Stomach (tissue), 9 donors: Measurements from ENCODE around the gene THSD7B. TPM values are rescaled to one million over a fixed set of nuclear protein-coding genes. Genes with fewer than 3 reads are reported as not detected.

ENCODE experiments used
- DNase-seq, 2 donors: peaks; one replicate each; pipeline versions ENCODE4 v3.0.0 to v3.0.0-alpha.2; 2013 to 2019
- H3K27ac ChIP-seq, 5 donors: fragments of 200-600 bp in 4 of 5; sonication (generic) in 4 of 5; one replicate each; pipeline ENCODE4 v1.5.1; 2013 to 2019; ENCODE audit warnings: mild to moderate bottlenecking in 1 of 5, moderate library complexity in 1 of 5
- H3K27me3 ChIP-seq, 3 donors: fragments of 200-600 bp; sonication (generic); one replicate each; pipeline ENCODE4 v1.5.1; 2017 to 2019; ENCODE audit warnings: mixed run types in 1 of 3
- H3K36me3 ChIP-seq, 4 donors: fragments of 200-600 bp; sonication (generic); 1 replicate in 3 of 4; 2 replicates in 1 of 4; pipeline ENCODE4 v1.5.1; 2016 to 2019
- H3K4me1 ChIP-seq, 4 donors: fragments of 200-600 bp; sonication (generic); one replicate each; pipeline ENCODE4 v1.5.1; 2016 to 2019
- H3K4me3 ChIP-seq, 4 donors: fragments of 200-600 bp; sonication (generic) in 3 of 4; one replicate each; pipeline ENCODE4 v1.5.1; 2016 to 2019; ENCODE audit warnings: mild to moderate bottlenecking in 1 of 4
- H3K9me3 ChIP-seq, 4 donors: fragments of 200-600 bp; sonication (generic); one replicate each; pipeline ENCODE4 v1.5.1; 2016 to 2019
- EP300 ChIP-seq: sonication (generic); formaldehyde crosslinking; IDR thresholded peaks from one replicate; pipeline ENCODE4 v1.6.1; 2017; ENCODE audit warnings: antibody characterized with exemption
- POLR2A ChIP-seq, 4 donors: fragments of 450-650 bp; IDR thresholded peaks; one replicate each; pipeline ENCODE4 v1.6.1; 2016; ENCODE audit warnings: antibody characterized with exemption in 4 of 4, control low read depth in 2 of 4, mild to moderate bottlenecking in 1 of 4, moderate library complexity in 1 of 4
- POLR2AphosphoS5 ChIP-seq, 3 donors: sonication (generic); formaldehyde crosslinking; IDR thresholded peaks; one replicate each; pipeline ENCODE4 v1.6.1; 2016; ENCODE audit warnings: antibody characterized with exemption in 3 of 3
- WGBS, 5 donors: extraction: QIAGEN DNeasy Blood & Tissue Kit in 3 of 5; methylation state at CpG; one replicate each; pipeline versions ENCODE4 v1.1.5 to v1.1.7; 2013 to 2018; 5-methylcytosine and 5-hydroxymethylcytosine counted together
- intact Hi-C: fragments of 100-400 bp; cut with DNase I; formaldehyde crosslinking; loops from one replicate; pipeline ENCODE4 v1.15.1; 2023; ENCODE audit warnings: low total_unique reads
- polyA plus RNA-seq, 3 donors: library from polyadenylated mRNA; stranded (reverse); fragments of 200-250 nt; gene quantifications; one replicate each; pipeline ENCODE4 v1.2.3, GENCODE V29; 2013
- total RNA-seq, 5 donors: library from RNA; depleted of rRNA; stranded (reverse); fragments of >200 nt; gene quantifications; one replicate each; pipeline versions ENCODE4 v1.1.0 to v1.2.3, GENCODE V29; 2014 to 2016
- TF ChIP-seq, protein P1 (sequence below), 7 experiments: fragments of 450-650 bp in 4 of 7; fragments of 200-600 bp in 3 of 7; sonication (generic) in 3 of 7; IDR thresholded peaks; one replicate each; pipeline ENCODE4 v1.5.1; 2016 to 2019; ENCODE audit warnings: antibody characterized with exemption in 7 of 7, control low read depth in 2 of 7, mild to moderate bottlenecking in 1 of 7
- donor health status: healthy with polysubstance abuse.
- donor health status: Bipolar disorder and iron deficiency.
- donor health status: healthy.

THSD7B gene
- total and polyA plus RNA-seq, 8 donors: 0.05 to 4.4 TPM; not detected in 6

DNA sequence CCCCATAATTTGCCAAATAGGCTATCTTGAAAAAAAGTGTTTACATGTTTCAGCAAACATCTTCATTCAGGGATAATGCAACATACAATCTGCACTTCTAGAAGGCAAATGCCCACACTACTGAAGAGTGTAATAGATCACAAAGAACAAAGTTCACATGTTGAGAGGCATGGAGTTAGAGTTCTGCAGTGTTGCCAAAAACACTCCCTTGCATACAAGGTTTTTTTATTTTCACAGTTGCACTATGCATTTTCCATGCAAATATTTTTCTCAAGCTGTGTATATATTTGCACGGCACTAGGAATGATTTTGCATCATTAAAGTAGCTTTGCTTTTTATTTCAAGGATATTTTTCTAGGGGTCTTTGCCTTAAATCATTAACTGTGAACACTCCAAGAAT, 409.9 kb downstream of the THSD7B start:
- intact Hi-C loops: no loop called here
- WGBS, 5 donors: 62 to 73% (median 64%) methylated on average over 1 of the region's 1 CpG

DNA sequence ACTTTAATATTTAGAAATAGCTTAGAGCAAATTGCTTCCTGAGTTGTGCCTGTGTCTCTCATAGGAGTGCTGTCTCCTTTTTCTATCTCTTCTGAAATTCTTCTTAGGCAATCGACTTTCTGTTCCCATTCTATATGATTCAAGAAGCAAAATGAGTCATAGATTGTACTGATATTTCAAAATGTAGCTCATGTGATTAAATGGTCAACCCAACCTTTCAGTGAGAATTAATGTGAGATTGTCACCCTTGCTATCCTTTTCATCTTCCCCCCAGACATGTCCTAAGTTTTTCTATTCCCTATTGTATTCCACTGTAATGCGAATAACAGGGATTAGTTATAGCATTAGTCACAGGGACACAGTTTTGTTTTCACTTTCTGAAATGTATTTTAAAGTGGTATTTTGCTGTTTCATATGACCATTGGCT, 413.6 kb downstream of the THSD7B start:
- no peaks in the 10 kb centered on the region for H3K27me3 ChIP-seq
- no peak for DNase-seq
- H3K9me3 ChIP-seq: no peaks in the 10 kb centered on the region
- intact Hi-C loops: no loop called here
- no peaks in the 10 kb centered on the region for H3K4me1 ChIP-seq
- no peak overlapping the region for H3K4me3 ChIP-seq
- WGBS, 5 donors: 46 to 63% (median 52%) methylated on average over 2 of the region's 2 CpGs
- H3K36me3 ChIP-seq: no peaks in the 10 kb centered on the region
- H3K27ac ChIP-seq: no peak overlapping the region
- no peak for TF ChIP-seq POLR2AphosphoS5 (IDR thresholded peaks at IDR 0.05)
- TF ChIP-seq, protein P1, sequence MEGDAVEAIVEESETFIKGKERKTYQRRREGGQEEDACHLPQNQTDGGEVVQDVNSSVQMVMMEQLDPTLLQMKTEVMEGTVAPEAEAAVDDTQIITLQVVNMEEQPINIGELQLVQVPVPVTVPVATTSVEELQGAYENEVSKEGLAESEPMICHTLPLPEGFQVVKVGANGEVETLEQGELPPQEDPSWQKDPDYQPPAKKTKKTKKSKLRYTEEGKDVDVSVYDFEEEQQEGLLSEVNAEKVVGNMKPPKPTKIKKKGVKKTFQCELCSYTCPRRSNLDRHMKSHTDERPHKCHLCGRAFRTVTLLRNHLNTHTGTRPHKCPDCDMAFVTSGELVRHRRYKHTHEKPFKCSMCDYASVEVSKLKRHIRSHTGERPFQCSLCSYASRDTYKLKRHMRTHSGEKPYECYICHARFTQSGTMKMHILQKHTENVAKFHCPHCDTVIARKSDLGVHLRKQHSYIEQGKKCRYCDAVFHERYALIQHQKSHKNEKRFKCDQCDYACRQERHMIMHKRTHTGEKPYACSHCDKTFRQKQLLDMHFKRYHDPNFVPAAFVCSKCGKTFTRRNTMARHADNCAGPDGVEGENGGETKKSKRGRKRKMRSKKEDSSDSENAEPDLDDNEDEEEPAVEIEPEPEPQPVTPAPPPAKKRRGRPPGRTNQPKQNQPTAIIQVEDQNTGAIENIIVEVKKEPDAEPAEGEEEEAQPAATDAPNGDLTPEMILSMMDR (IDR thresholded peaks at IDR 0.05): no peak
- TF ChIP-seq POLR2A (IDR thresholded peaks at IDR 0.05): no peak
- TF ChIP-seq EP300: no peak

More for the DNA sequence above, 409.9 kb downstream of the THSD7B start:
- Histone ChIP-seq H3K36me3 (no peaks in the 10 kb centered on the region), H3K4me3 (no peak overlapping the region), H3K27me3 (no peaks in the 10 kb centered on the region), H3K9me3 (no peaks in the 10 kb centered on the region), H3K27ac (no peak overlapping the region), H3K4me1 (no peaks in the 10 kb centered on the region)
- no peak for DNase-seq
- no peak for TF ChIP-seq EP300

DNA sequence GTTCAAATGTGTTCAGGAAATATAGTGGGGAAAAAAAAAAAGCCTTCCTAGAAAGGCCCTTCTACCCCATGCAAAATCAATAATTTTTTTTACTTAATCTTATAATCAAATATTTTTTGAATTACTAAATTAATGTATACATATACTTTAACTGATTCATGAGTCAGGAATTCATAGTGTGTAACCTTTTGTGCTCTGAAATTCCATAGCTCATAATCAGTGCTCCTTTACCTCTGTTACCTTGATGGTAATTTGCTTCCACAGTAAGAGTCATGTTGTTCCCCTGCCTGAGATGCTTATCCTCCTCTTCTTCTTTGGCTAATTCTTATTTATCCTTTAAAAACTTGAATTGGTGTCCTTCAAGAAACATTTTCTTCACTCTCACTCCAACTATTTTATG, 414.2 kb downstream of the THSD7B start:
- TF ChIP-seq, protein P1 (IDR thresholded peaks at IDR 0.05): no peak
- no peak for TF ChIP-seq POLR2AphosphoS5 (IDR thresholded peaks at IDR 0.05)
- no peak overlapping the region for H3K27ac ChIP-seq
- DNase-seq: no peak
- no peaks in the 10 kb centered on the region for H3K4me1 ChIP-seq
- H3K27me3 ChIP-seq: no peaks in the 10 kb centered on the region
- H3K4me3 ChIP-seq: no peak overlapping the region
- H3K9me3 ChIP-seq: no peaks in the 10 kb centered on the region
- intact Hi-C loops: no loop called here
- no peaks in the 10 kb centered on the region for H3K36me3 ChIP-seq

DNA sequence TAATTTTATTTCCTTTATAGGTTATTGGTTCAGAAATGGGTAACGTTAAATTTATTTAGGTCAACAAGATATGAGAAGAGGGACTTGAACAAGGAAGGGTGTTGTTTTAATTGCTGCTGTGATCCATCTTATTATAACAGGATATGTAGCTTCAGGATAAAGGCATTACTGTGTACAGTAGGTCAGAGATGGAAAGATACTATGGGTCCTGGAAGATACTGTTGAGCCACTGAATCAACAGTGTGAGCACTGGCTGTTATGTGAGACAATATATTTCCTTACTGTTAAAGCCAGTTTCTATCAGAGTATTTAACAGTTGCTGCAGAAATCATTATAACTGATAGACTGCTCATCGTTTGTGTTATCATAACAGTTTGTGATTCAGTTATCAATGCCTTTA, 414.7 kb downstream of the THSD7B start:
- no peak overlapping the region for H3K27ac ChIP-seq
- no peak for DNase-seq
- TF ChIP-seq POLR2A (IDR thresholded peaks at IDR 0.05) (no peak), POLR2AphosphoS5 (IDR thresholded peaks at IDR 0.05) (no peak), EP300 (no peak)
- TF ChIP-seq, protein P1 (IDR thresholded peaks at IDR 0.05): no peak
- H3K36me3 ChIP-seq: no peaks in the 10 kb centered on the region
- no peaks in the 10 kb centered on the region for H3K9me3 ChIP-seq
- no peaks in the 10 kb centered on the region for H3K4me1 ChIP-seq
- intact Hi-C loops: no loop called here
- H3K27me3 ChIP-seq: no peaks in the 10 kb centered on the region
- WGBS, 5 donors: 76 to 85% (median 80%) methylated on average over 2 of the region's 2 CpGs
- no peak overlapping the region for H3K4me3 ChIP-seq

DNA sequence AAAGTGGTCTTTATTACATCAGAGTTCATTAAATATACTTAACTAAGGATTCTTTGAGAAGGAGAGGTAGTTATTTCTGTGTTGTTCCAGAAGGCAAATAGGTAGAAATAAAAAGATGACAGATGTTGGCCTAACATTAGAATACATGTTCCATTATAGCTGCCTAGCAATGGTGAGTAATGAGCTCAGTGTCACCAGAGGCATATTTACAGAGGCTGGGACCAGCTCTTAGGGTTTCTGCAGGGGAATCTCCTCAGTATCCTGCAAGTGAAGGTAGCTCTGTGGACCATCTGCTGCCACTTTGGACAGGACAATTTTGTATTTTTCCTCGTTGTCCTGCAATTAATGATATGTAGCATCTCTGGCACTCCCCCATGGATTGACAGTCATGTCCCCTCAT, 416.0 kb downstream of the THSD7B start:
- Histone ChIP-seq H3K4me3 (no peak overlapping the region), H3K36me3 (no peaks in the 10 kb centered on the region), H3K27ac (no peak overlapping the region), H3K27me3 (no peaks in the 10 kb centered on the region), H3K9me3 (no peaks in the 10 kb centered on the region), H3K4me1 (no peaks in the 10 kb centered on the region)
- DNase-seq: no peak
- no peak for TF ChIP-seq POLR2A (IDR thresholded peaks at IDR 0.05)
- TF ChIP-seq POLR2AphosphoS5 (IDR thresholded peaks at IDR 0.05): no peak
- no peak for TF ChIP-seq EP300
- TF ChIP-seq, protein P1 (IDR thresholded peaks at IDR 0.05): no peak
- intact Hi-C loops: no loop called here
- 33 to 80% (median 57%) methylated on average over 1 of the region's 1 CpG for WGBS, 5 donors
